ENCODE results near the gene USP30.

The USP30 gene

GRCh38 chr12:109120557-109120956, 68.2 kb downstream of the USP30 start:
- Histone ChIP-seq H3K9ac (no peak overlapping the region), H3K27ac (no peak overlapping the region), H3K9me3 (no peaks in the 10 kb centered on the region), H3K4me1 (peaks cover 26% of the 10 kb centered on the region), H3K4me3 (no peak overlapping the region), H3K27me3 (no peaks in the 10 kb centered on the region), H3K4me2 (no peak overlapping the region), H3K36me3 (no peaks in the 10 kb centered on the region), H4K20me1 (no peaks in the 10 kb centered on the region)
- TF ChIP-seq Cebpa-rat (IDR thresholded peaks at IDR 0.05) = no peak

DNA sequence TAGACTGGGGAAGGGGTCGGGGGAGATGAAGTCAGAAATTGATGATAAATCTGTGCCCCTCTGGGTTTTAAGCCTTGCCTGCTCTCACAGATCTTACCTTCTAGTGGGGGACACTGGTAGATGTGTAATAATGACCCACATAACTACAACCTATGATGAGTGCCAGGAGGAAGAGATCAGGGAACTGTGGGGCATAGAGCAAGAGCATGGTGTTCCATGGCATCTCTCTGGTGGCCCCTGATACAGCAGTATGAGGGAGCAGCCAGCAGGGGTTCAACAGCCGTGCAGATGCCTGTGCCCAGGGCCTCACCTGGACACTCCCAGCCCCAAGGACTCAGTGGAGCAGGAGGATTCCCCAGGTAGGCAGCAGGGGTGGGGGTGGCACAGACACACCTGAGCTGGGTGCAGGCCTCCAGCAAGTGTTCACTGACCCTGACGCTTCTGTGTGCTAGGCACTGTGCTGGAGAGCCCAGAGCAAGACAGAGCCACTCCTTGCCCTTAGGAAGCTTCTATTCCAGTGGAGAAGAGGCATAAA, 69.0 kb downstream of the USP30 start:
- Histone ChIP-seq H3K9me3 (no peaks in the 10 kb centered on the region), H3K27me3 (no peaks in the 10 kb centered on the region), H4K20me1 (no peaks in the 10 kb centered on the region), H3K36me3 (no peaks in the 10 kb centered on the region), H3K4me1 (peaks cover 18% of the 10 kb centered on the region), H3K4me2 (no peak overlapping the region), H3K4me3 (no peak overlapping the region), H3K9ac (no peak overlapping the region), H3K27ac (no peak overlapping the region)
- no peak for TF ChIP-seq Cebpa-rat (IDR thresholded peaks at IDR 0.05)

GRCh38 chr12:109124878-109125648, 72.7 kb downstream of the USP30 start:
- no peak for TF ChIP-seq Cebpa-rat (IDR thresholded peaks at IDR 0.05)
- no peaks in the 10 kb centered on the region for H3K9me3 ChIP-seq
- H4K20me1 ChIP-seq = no peaks in the 10 kb centered on the region
- peaks cover 6% of the 10 kb centered on the region; the same call in 1 of the 2 replicates for H3K4me1 ChIP-seq
- H3K4me2 ChIP-seq = no peak overlapping the region
- no peak overlapping the region for H3K4me3 ChIP-seq
- no peaks in the 10 kb centered on the region for H3K27me3 ChIP-seq
- no peak overlapping the region for H3K27ac ChIP-seq
- no peak overlapping the region for H3K9ac ChIP-seq
- H3K36me3 ChIP-seq = no peaks in the 10 kb centered on the region

DNA sequence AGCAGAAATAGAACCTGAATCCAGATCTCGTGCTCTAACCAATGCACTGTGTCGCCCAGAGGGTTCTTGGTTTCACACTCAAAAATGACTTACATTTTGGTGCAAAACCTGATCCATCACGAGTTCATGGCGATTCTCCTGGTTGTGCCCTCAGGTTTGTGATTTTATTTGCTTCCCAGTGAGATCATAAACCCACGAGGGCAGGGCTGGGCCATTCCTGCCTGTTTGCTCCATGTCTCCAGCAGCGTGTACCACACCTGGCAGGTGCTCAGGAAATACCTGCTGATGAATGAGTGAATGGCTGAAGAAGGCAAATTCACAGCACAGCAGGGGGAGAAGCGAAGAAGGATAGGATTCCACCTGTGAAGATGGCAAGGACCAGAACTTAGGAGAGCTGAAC, 73.4 kb downstream of the USP30 start:
- no peak overlapping the region for H3K4me2 ChIP-seq
- H3K27me3 ChIP-seq = no peaks in the 10 kb centered on the region
- no peaks in the 10 kb centered on the region for H3K9me3 ChIP-seq
- no peaks in the 10 kb centered on the region for H4K20me1 ChIP-seq
- TF ChIP-seq Cebpa-rat (IDR thresholded peaks at IDR 0.05) = no peak
- H3K36me3 ChIP-seq = no peaks in the 10 kb centered on the region
- H3K27ac ChIP-seq = no peak overlapping the region
- H3K9ac ChIP-seq = no peak overlapping the region
- peaks cover 9% of the 10 kb centered on the region; the same call in 1 of the 2 replicates for H3K4me1 ChIP-seq
- no peak overlapping the region for H3K4me3 ChIP-seq

DNA sequence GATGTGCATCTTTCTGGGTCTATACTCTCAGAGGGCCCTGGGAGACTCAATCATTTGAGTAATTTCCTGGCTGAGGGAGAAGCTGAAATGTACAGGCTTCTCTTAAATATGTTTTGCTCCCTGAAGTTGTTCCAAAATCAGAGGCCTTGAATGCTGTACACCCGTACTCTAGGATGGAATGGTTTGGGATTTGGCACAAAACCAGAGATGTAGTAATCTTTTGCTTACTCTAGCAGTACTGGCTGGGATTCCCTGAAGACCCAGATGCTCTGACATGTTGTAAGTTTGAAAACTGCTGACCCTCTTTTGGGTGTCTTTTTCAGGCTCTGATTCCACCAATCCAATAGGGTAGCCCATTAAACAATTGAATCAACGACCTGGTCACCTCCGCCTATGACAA, 74.4 kb downstream of the USP30 start:
- H4K20me1 ChIP-seq = no peaks in the 10 kb centered on the region
- H3K9me3 ChIP-seq = no peaks in the 10 kb centered on the region
- peaks cover 19% of the 10 kb centered on the region for H3K4me1 ChIP-seq
- no peak overlapping the region for H3K9ac ChIP-seq
- TF ChIP-seq Cebpa-rat (IDR thresholded peaks at IDR 0.05) = no peak
- no peak overlapping the region for H3K4me2 ChIP-seq
- no peaks in the 10 kb centered on the region for H3K36me3 ChIP-seq
- H3K4me3 ChIP-seq = no peak overlapping the region
- H3K27ac ChIP-seq = no peak overlapping the region
- no peaks in the 10 kb centered on the region for H3K27me3 ChIP-seq

- H3K4me2 ChIP-seq = no peak overlapping the region
- H3K27me3 ChIP-seq = no peaks in the 10 kb centered on the region
- H3K4me3 ChIP-seq = no peak overlapping the region
- H3K9ac ChIP-seq = no peak overlapping the region
- H3K36me3 ChIP-seq = no peaks in the 10 kb centered on the region
- peaks cover 16% of the 10 kb centered on the region for H3K4me1 ChIP-seq
- no peak overlapping the region for H3K27ac ChIP-seq
- H3K9me3 ChIP-seq = no peaks in the 10 kb centered on the region
- H4K20me1 ChIP-seq = no peaks in the 10 kb centered on the region
- no peak for TF ChIP-seq Cebpa-rat (IDR thresholded peaks at IDR 0.05)
Measured at GRCh38 chr12:109127533-109128242, 75.3 kb downstream of the USP30 start.

- peaks cover 13% of the 10 kb centered on the region for H3K4me1 ChIP-seq
- H3K9me3 ChIP-seq = no peaks in the 10 kb centered on the region
- H3K27me3 ChIP-seq = no peaks in the 10 kb centered on the region
- TF ChIP-seq Cebpa-rat (IDR thresholded peaks at IDR 0.05) = no peak
- H3K4me2 ChIP-seq = no peak overlapping the region
- no peak overlapping the region for H3K27ac ChIP-seq
- H3K36me3 ChIP-seq = no peaks in the 10 kb centered on the region
- no peak overlapping the region for H3K4me3 ChIP-seq
- no peak overlapping the region for H3K9ac ChIP-seq
- no peaks in the 10 kb centered on the region for H4K20me1 ChIP-seq
Measured at GRCh38 chr12:109130297-109131153, 78.1 kb downstream of the USP30 start.

GRCh38 chr12:109131154-109132050, 79.0 kb downstream of the USP30 start:
- no peak for TF ChIP-seq Cebpa-rat (IDR thresholded peaks at IDR 0.05)
- H3K4me1 ChIP-seq = peaks cover 13% of the 10 kb centered on the region
- no peaks in the 10 kb centered on the region for H3K36me3 ChIP-seq
- H3K9ac ChIP-seq = no peak overlapping the region
- no peak overlapping the region for H3K4me3 ChIP-seq
- H3K27me3 ChIP-seq = no peaks in the 10 kb centered on the region
- H3K27ac ChIP-seq = no peak overlapping the region
- H3K4me2 ChIP-seq = peak overlapping the region; percentile 17; the same call in 1 of the 2 replicates
- H4K20me1 ChIP-seq = no peaks in the 10 kb centered on the region
- peaks cover 8% of the 10 kb centered on the region; the same call in 1 of the 2 replicates for H3K9me3 ChIP-seq
